Keratinocyte (primary cell): ENCODE data around the gene TMEM147. TPM values are rescaled to one million over a fixed set of nuclear protein-coding genes. Genes with fewer than 3 reads are reported as not detected.

ENCODE experiments used
- DNase-seq: peaks from one replicate; pipeline ENCODE4 v3.0.0-alpha.2; 2011; ENCODE audit warnings: low read depth, missing footprints, low spot score
- FAIRE-seq: peaks from 2 replicates; lab custom pipeline; 2011; peaks lifted over from hg19 to GRCh38; lab: Jason Lieb, UNC
- H2AFZ ChIP-seq: 2 replicates; pipeline ENCODE4 v1.6.0; 2012; ENCODE audit warnings: low read length, control low read depth, inconsistent platforms; ENCODE audit not compliant: control insufficient read depth
- H3K27ac ChIP-seq: 2 replicates; pipeline ENCODE4 v1.5.1; 2011; ENCODE audit warnings: low read length; ENCODE audit not compliant: control insufficient read depth, insufficient read depth
- H3K27me3 ChIP-seq: 3 replicates; pipeline ENCODE4 v1.6.0; 2011; ENCODE audit warnings: low read length; ENCODE audit not compliant: control insufficient read depth, insufficient read depth; ENCODE audit errors: extremely low read depth
- H3K36me3 ChIP-seq, 2 experiments: 2 replicates in 1 of 2; 3 replicates in 1 of 2; pipeline ENCODE4 v1.5.1; 2011; ENCODE audit warnings: low read length in 2 of 2, mild to moderate bottlenecking in 1 of 2; ENCODE audit not compliant: control insufficient read depth in 2 of 2, insufficient read depth in 2 of 2; ENCODE audit errors: extremely low read depth in 1 of 2
- H3K4me1 ChIP-seq: 3 replicates; pipeline ENCODE4 v1.5.1; 2011; ENCODE audit warnings: low read length; ENCODE audit not compliant: control insufficient read depth, insufficient read depth; ENCODE audit errors: extremely low read depth
- H3K4me2 ChIP-seq: 3 replicates; pipeline ENCODE4 v1.6.0; 2011; ENCODE audit warnings: low read depth, low read length; ENCODE audit not compliant: control insufficient read depth, insufficient read depth; ENCODE audit errors: extremely low read depth
- H3K4me3 ChIP-seq, 3 experiments: fragments of 200-600 bp in 1 of 3; sonication (generic) in 1 of 3; 2 replicates in 2 of 3; 3 replicates in 1 of 3; pipeline ENCODE4 v1.5.1; 2011 to 2016; ENCODE audit warnings: low read length in 3 of 3, mild to moderate bottlenecking in 3 of 3, control low read depth in 2 of 3, inconsistent platforms in 1 of 3, low read depth in 1 of 3, mixed read lengths in 1 of 3, mixed run types in 1 of 3, moderate library complexity in 1 of 3; ENCODE audit not compliant: control insufficient read depth in 2 of 3, insufficient read depth in 2 of 3; ENCODE audit errors: extremely low read depth in 1 of 3
- H3K79me2 ChIP-seq: 2 replicates; pipeline ENCODE4 v1.6.0; 2012; ENCODE audit warnings: low read length; ENCODE audit not compliant: control insufficient read depth, insufficient read depth
- H3K9ac ChIP-seq: 3 replicates; pipeline ENCODE4 v1.6.0; 2011; ENCODE audit warnings: low read length; ENCODE audit not compliant: control insufficient read depth, insufficient read depth; ENCODE audit errors: extremely low read depth
- H3K9me1 ChIP-seq: 3 replicates; pipeline ENCODE4 v1.6.0; 2011; ENCODE audit warnings: low read length; ENCODE audit not compliant: control insufficient read depth, insufficient read depth; ENCODE audit errors: extremely low read depth
- H3K9me3 ChIP-seq: 2 replicates; pipeline ENCODE4 v1.5.1; 2012; ENCODE audit warnings: low read depth, low read length; ENCODE audit not compliant: control insufficient read depth
- H4K20me1 ChIP-seq: 3 replicates; pipeline ENCODE4 v1.6.0; 2011; ENCODE audit warnings: low read length; ENCODE audit not compliant: control insufficient read depth, insufficient read depth; ENCODE audit errors: extremely low read depth
- CTCF ChIP-seq, 3 experiments: IDR thresholded peaks in 1 of 3; conservative IDR thresholded peaks in 1 of 3; optimal IDR thresholded peaks in 1 of 3; 2 replicates in 2 of 3; 3 replicates in 1 of 3; pipeline versions ENCODE3 to v1.5.1; 2011; ENCODE audit warnings: low read length in 3 of 3, mild to moderate bottlenecking in 3 of 3, moderate library complexity in 2 of 3, control low read depth in 1 of 3, inconsistent platforms in 1 of 3; ENCODE audit not compliant: insufficient read depth in 2 of 3; ENCODE audit errors: extremely low read depth in 1 of 3
- EZH2 ChIP-seq: IDR thresholded peaks from one replicate; pipeline ENCODE4 v1.6.1; 2012; ENCODE audit warnings: inconsistent platforms, mild to moderate bottlenecking, low read length, moderate library complexity
- dilution Hi-C: fragments of 300-500 bp; cut with MboI; formaldehyde crosslinking; loops from one replicate; pipeline ENCODE4 v1.7.0; 2020; ENCODE audit warnings: low sequenced_read_pairs; ENCODE audit not compliant: extremely low pct_ligation_motif_present
- polyA plus RNA-seq, 5 experiments: library from polyadenylated mRNA; depleted of rRNA in 3 of 5; stranded (reverse) in 3 of 5; stranded (forward) in 1 of 5; unstranded in 1 of 5; fragments of >200 nt; gene quantifications; 1 replicate in 1 of 5; 2 replicates in 3 of 5; 3 replicates in 1 of 5; pipeline versions ENCODE4 v1.2.1 to v1.2.3, GENCODE V29; 2011 to 2012; ENCODE audit warnings: missing spikeins in 2 of 5, low read depth in 1 of 5, low replicate concordance in 1 of 5

The TMEM147 gene
- polyA plus RNA-seq, 1 donor (not counting 4 experiments of a cell fraction or from before 2014, with no cell fraction given): 134 TPM

GRCh38 chr19:35554076-35554475, 8.7 kb downstream of the TMEM147 start:
- no peaks in the 10 kb centered on the region for H3K4me1 ChIP-seq
- H3K27ac ChIP-seq: no peak overlapping the region
- no peak overlapping the region for H3K4me2 ChIP-seq
- FAIRE-seq: no peak
- H3K9ac ChIP-seq: no peak overlapping the region
- no peak for DNase-seq
- H3K27me3 ChIP-seq: peaks cover 9% of the 10 kb centered on the region
- H3K9me1 ChIP-seq: no peaks in the 10 kb centered on the region
- dilution Hi-C loops: no loop called here
- H3K36me3 ChIP-seq: peaks cover 3 to 5% of the 10 kb centered on the region in 2 experiments
- no peak overlapping the region for H2AFZ ChIP-seq
- no peaks in the 10 kb centered on the region for H4K20me1 ChIP-seq
- no peak overlapping the region for H3K4me3 ChIP-seq
- no peaks in the 10 kb centered on the region for H3K79me2 ChIP-seq
- no peak for TF ChIP-seq EZH2
- TF ChIP-seq CTCF (optimal IDR thresholded peaks at IDR 0.05 in 1 of 3, IDR thresholded peaks at IDR 0.05 in 1 of 3, conservative IDR thresholded peaks at IDR 0.05 in 1 of 3; ENCODE audit: extremely low read depth in 1 of 3, insufficient read depth in 2 of 3, low read length in 3 of 3): no peak
- H3K9me3 ChIP-seq: no peaks in the 10 kb centered on the region

- FAIRE-seq (no peak), DNase-seq (no peak)
- Histone ChIP-seq H3K9me3 (no peaks in the 10 kb centered on the region), H3K79me2 (no peaks in the 10 kb centered on the region), H3K4me3 (no peak overlapping the region), H3K4me2 (no peak overlapping the region), H3K9me1 (no peaks in the 10 kb centered on the region), H3K27ac (no peak overlapping the region), H4K20me1 (no peaks in the 10 kb centered on the region), H3K27me3 (peaks cover 18% of the 10 kb centered on the region), H3K36me3 (peaks cover 3 to 5% of the 10 kb centered on the region in 2 experiments), H3K4me1 (no peaks in the 10 kb centered on the region), H2AFZ (no peak overlapping the region), H3K9ac (no peak overlapping the region)
- dilution Hi-C loops: loop anchor here (5.0 kb wide), 1 partner anchor 52 kb away; no protein-coding TSS in a partner anchor
- TF ChIP-seq CTCF (optimal IDR thresholded peaks at IDR 0.05 in 1 of 3, IDR thresholded peaks at IDR 0.05 in 1 of 3, conservative IDR thresholded peaks at IDR 0.05 in 1 of 3; ENCODE audit: extremely low read depth in 1 of 3, insufficient read depth in 2 of 3, low read length in 3 of 3) (peak in 2 of 3 experiments; percentile 35 to 69), EZH2 (no peak)
Observed at GRCh38 chr19:35555301-35556005, 10.0 kb downstream of the TMEM147 start.
